Right atrium auricular region (tissue), 2 donors: ENCODE results near the gene FOXA3. TPM values are rescaled to one million over a fixed set of nuclear protein-coding genes. Genes with fewer than 3 reads are reported as not detected.

Experiments
- DNase-seq: peaks from one replicate; pipeline ENCODE4 v3.0.0-alpha.2; 2019; ENCODE audit warnings: low spot score
- H3K27ac ChIP-seq, 2 donors: fragments of 200-600 bp; sonication (generic); 1 replicate in 1 of 2; 2 replicates in 1 of 2; pipeline ENCODE4 v1.5.1; 2016 to 2019
- H3K27me3 ChIP-seq, 2 donors: fragments of 200-600 bp; sonication (generic); one replicate each; pipeline versions ENCODE4 v1.5.1 to v1.6.0; 2017 to 2019
- H3K36me3 ChIP-seq: fragments of 200-600 bp; sonication (generic); one replicate; pipeline ENCODE4 v1.5.1; 2016
- H3K4me1 ChIP-seq, 2 donors: fragments of 200-600 bp; sonication (generic); one replicate each; pipeline versions ENCODE4 v1.5.1 to v1.6.0; 2017 to 2019
- H3K4me3 ChIP-seq, 2 donors: fragments of 200-600 bp; sonication (generic); 1 replicate in 1 of 2; 2 replicates in 1 of 2; pipeline ENCODE4 v1.5.1; 2017 to 2019; ENCODE audit warnings: mild to moderate bottlenecking in 1 of 2, moderate library complexity in 1 of 2
- H3K9me3 ChIP-seq, 2 donors: fragments of 200-600 bp; sonication (generic); one replicate each; pipeline ENCODE4 v1.5.1; 2019
- total RNA-seq, 2 donors: library from RNA; depleted of rRNA; stranded (reverse); fragments of >200 nt; gene quantifications; one replicate each; pipeline ENCODE4 v1.1.0, GENCODE V29; 2016
- TF ChIP-seq, protein P1 (sequence below), 2 donors: fragments of 200-600 bp; sonication (generic); IDR thresholded peaks; one replicate each; pipeline ENCODE4 v1.5.1; 2019; ENCODE audit warnings: antibody characterized with exemption in 2 of 2

Gene FOXA3
- total RNA-seq, 2 donors from 2014 or later, result not detected

DNA sequence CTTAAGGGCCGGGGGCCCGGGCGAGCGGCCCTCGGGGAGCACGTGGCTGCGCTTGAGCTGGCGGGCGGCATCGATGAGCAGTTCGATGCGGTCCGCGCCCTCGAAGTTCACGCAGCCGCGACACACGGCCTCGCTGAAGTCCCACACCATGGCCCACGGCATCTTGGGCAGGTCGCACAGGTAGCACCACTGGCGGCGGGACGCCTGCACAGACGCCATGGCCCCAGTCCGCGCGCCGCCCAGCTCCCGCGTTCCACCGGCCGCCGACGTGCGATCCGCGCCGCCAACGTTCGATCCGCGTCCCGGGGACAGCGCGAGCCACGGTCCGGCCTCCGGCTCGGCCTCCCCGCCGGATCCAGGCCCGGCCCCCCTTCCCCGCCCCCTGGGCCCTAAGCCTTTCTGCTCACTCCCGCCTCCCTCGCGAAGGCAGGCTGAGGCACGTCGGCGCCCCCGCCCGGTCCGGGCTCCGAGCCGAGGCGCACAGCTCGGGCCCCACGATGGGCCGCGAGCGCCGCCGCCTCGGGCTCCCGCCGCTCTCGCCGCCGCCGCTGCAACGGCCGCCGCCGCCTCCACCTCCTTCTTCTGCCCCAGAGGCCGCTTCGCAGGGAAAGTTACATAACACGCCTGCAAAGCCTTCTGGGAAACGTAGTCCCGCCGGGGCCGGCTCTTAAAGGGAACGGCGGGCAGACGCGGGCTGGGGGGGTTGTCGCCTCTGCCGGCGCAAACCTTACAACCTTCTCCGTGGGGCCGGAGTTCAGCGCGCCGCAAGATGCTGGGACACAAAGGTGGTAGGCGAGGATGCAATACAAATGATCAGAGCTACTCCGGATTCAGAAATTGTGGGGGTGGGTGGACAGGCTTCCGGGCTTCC lies 21.7 kb downstream of the FOXA3 start, which contains the start of gene IRF2BP1:
Gene IRF2BP1 (minus strand): TSS at position 586 of the 871 bp plus-strand sequence. CDS start 367 bp downstream, at position 219.
- peak; percentile 94 for DNase-seq
- Histone ChIP-seq H3K27ac (peak within 1 kb of the TSS; percentile 90 to 93), H3K36me3 (peaks cover 10% of the 10 kb centered on the region), H3K9me3 (no peaks in the 10 kb centered on the region), H3K4me3 (peak within 1 kb of the TSS; percentile 74 to 84), H3K4me1 (peaks cover 0 to 44% of the 10 kb centered on the region in 2 donors), H3K27me3 (no peaks in the 10 kb centered on the region)
- TF ChIP-seq, protein P1, sequence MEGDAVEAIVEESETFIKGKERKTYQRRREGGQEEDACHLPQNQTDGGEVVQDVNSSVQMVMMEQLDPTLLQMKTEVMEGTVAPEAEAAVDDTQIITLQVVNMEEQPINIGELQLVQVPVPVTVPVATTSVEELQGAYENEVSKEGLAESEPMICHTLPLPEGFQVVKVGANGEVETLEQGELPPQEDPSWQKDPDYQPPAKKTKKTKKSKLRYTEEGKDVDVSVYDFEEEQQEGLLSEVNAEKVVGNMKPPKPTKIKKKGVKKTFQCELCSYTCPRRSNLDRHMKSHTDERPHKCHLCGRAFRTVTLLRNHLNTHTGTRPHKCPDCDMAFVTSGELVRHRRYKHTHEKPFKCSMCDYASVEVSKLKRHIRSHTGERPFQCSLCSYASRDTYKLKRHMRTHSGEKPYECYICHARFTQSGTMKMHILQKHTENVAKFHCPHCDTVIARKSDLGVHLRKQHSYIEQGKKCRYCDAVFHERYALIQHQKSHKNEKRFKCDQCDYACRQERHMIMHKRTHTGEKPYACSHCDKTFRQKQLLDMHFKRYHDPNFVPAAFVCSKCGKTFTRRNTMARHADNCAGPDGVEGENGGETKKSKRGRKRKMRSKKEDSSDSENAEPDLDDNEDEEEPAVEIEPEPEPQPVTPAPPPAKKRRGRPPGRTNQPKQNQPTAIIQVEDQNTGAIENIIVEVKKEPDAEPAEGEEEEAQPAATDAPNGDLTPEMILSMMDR (IDR thresholded peaks at IDR 0.05), result no peak

DNA sequence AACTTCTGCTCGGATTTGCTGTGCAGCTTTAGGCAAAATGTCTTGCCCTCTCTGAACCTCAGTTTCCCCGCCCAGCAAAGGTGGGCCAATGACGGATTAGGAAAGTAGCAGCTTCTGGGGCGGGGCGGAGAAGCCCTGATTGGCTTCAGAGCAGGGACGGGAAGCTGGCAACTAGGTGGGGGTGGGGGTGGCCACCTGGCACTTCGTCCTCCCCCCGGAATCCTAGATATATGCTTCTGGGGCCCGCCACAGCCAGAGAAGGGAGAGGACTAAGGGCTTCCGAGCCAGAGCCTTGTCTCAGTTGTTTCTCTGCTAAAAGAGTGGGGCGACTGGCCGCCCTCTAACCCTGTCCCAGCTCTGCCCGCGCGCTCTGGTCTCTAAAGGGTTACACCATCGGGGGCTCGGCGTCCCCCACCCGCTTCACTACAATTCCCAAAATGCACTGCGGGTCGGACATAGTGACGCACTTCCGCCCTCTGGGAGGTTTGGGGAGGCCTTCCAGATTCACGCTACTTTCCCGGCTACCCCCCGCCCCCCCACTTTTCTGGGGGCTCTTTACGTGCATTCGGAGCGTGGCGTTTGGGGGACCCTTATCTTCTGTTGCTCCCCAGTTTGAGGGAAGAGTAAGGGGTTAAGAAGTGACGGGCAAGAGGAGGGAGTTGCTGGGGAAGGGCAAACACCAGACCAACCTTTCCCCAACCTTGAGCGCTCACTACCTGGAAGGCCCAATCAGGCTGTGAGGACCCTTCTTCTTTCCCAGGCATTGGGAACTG lies 22.5 kb downstream of the FOXA3 start:
- peak; percentile 95 for DNase-seq
- H3K36me3 ChIP-seq, result peaks cover 10% of the 10 kb centered on the region
- H3K27ac ChIP-seq, result peak overlapping the region; percentile 90 to 93
- H3K9me3 ChIP-seq, result no peaks in the 10 kb centered on the region
- TF ChIP-seq, protein P1 (IDR thresholded peaks at IDR 0.05), result no peak
- H3K27me3 ChIP-seq, result no peaks in the 10 kb centered on the region
- peak overlapping the region; percentile 74 to 84 for H3K4me3 ChIP-seq
- H3K4me1 ChIP-seq, result peaks cover 0 to 44% of the 10 kb centered on the region in 2 donors

DNA sequence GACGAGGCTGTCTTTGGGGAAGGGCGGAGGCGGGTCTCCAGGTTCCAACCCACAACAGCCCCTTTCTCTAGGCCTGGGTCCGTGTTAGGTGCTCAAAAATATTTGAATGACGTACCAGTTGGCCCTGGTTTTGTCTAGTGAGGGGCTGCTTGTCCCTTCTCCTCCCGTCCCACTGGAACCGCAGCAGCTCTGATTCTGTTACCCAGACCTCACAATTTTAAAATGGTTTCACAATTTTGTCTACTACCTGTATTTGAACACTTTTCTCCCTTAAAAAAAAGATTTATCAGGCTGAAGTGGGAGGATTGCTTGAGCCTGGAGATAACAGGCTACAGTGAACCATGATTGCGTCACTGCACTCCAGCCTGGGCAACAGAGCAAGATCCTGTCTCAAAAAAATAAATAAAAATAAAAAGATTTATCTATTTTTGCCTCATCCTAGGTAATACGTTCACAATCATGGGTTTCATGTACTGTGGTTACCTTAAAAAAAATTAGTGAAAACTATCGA lies 23.1 kb downstream of the FOXA3 start:
- no peak for DNase-seq
- Histone ChIP-seq H3K4me1 (peaks cover 0 to 41% of the 10 kb centered on the region in 2 donors), H3K4me3 (peak overlapping the region; percentile 74 to 84), H3K27ac (peak overlapping the region; percentile 90 to 93), H3K36me3 (peaks cover 10% of the 10 kb centered on the region), H3K9me3 (no peaks in the 10 kb centered on the region), H3K27me3 (no peaks in the 10 kb centered on the region)
- TF ChIP-seq, protein P1 (IDR thresholded peaks at IDR 0.05), result no peak

DNA sequence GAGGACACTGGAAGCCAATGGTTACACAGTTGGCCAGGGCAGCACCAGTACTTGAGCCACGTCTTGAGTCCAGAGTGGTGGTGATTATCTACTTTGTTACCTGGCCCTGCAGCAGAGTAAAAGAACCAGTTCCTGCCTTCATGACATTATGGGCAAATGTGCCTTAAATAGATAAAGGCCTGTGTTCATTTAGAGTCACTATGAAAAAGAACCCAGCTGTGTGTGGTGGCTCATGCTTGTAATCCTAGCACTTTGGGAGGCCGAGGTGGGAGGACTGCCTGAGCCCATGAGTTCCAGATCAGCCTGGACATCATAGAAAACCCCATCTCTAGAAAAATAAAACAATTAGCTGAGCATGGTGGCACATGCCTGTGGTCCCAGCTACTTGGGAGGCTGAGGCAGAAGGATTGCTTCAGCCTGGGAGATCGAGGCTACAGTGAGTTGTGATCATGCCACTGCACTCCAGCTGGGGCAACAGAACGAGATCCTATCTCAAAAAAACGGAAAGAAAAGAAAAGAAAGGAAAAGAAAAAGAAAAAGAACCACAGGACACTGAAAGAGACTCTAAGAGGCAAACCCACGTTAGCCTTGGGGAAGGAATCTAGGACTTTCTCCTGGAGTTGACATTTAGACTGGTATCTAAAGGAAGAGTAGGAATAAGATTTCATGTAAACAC lies 25.2 kb downstream of the FOXA3 start:
- TF ChIP-seq, protein P1 (IDR thresholded peaks at IDR 0.05), result no peak
- DNase-seq, result no peak
- Histone ChIP-seq H3K4me1 (peaks cover 0 to 20% of the 10 kb centered on the region in 2 donors), H3K36me3 (peaks cover 6% of the 10 kb centered on the region), H3K27me3 (no peaks in the 10 kb centered on the region), H3K27ac (no peak overlapping the region), H3K9me3 (no peaks in the 10 kb centered on the region), H3K4me3 (no peak overlapping the region)

DNA sequence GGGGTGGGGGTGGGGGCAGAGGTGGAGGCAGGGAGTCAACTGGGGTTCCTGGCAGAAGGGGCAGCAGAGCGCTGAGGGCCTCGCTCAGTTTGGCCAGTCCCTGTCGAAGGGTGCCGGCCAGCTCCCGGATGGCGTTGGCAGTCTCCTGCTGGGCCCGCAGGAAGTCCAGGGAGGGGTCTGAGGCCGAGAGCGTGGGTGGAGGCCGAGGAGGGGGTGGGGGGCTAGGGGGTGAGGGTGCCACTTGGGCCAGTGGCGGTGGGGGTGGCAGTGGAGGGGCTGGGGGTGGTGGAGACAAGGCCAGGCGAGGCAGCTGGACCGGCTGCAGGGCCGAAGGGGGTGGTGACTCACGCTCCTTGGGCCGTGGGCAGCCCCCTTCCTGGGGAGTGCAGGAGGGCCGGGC lies 26.8 kb downstream of the FOXA3 start:
- no peak overlapping the region for H3K27ac ChIP-seq
- H3K36me3 ChIP-seq, result peaks cover 13% of the 10 kb centered on the region
- H3K27me3 ChIP-seq, result no peaks in the 10 kb centered on the region
- H3K9me3 ChIP-seq, result no peaks in the 10 kb centered on the region
- no peak for DNase-seq
- TF ChIP-seq, protein P1 (IDR thresholded peaks at IDR 0.05), result no peak
- peaks cover 0 to 6% of the 10 kb centered on the region in 2 donors for H3K4me1 ChIP-seq
- H3K4me3 ChIP-seq, result no peak overlapping the region
